Activated CD8-positive, alpha-beta memory T cell treated with anti-CD3 and anti-CD28 coated beads, Interleukin-2, amount 50 U/mL, for 48 hours (primary cell): Measurements from ENCODE around the gene MRFAP1.
"Not testable (repeated sequence)": the region's sequence is repeated elsewhere in the genome, so short reads cannot be mapped to it uniquely, and the experiment has no call there.

Source experiments
- DNase-seq: peaks from one replicate; pipeline ENCODE4 v3.0.0-alpha.2; 2020

The MRFAP1 gene

DNA sequence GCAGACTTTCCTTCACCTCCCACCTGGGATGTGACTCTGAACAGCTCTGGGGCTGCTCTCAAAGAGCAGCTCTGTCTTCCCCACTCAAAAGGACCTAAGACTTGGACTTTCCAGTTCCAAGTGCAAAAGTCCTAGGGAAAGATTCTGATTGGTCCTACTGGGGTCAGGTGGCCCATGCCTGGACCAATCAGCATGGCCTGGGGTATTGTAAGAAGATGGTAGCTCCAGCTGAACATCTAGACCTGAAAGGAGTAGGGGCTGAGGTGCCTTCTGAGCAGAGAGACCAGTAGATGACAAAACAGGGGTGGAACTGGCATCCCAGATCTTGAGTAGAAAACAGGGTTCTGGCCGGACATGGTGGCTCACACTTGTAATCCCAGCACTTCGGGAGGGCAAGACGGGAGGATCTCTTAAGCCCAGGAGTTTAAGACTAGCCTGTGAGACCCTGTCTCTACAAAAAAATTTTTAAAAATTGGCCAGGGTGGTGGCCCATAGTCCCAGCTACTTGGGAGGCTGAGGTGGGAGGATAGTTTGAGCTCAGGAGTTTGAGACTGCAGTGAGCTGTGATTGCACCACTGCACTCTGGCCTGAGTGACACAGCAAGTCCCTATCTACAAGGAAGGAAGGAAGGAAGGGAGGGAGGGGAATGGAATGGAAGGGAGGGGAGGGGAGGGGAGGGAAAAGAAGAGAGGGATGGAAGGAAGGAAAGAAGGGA is 27.4 kb upstream of the MRFAP1 start:
- no peak for DNase-seq

DNA sequence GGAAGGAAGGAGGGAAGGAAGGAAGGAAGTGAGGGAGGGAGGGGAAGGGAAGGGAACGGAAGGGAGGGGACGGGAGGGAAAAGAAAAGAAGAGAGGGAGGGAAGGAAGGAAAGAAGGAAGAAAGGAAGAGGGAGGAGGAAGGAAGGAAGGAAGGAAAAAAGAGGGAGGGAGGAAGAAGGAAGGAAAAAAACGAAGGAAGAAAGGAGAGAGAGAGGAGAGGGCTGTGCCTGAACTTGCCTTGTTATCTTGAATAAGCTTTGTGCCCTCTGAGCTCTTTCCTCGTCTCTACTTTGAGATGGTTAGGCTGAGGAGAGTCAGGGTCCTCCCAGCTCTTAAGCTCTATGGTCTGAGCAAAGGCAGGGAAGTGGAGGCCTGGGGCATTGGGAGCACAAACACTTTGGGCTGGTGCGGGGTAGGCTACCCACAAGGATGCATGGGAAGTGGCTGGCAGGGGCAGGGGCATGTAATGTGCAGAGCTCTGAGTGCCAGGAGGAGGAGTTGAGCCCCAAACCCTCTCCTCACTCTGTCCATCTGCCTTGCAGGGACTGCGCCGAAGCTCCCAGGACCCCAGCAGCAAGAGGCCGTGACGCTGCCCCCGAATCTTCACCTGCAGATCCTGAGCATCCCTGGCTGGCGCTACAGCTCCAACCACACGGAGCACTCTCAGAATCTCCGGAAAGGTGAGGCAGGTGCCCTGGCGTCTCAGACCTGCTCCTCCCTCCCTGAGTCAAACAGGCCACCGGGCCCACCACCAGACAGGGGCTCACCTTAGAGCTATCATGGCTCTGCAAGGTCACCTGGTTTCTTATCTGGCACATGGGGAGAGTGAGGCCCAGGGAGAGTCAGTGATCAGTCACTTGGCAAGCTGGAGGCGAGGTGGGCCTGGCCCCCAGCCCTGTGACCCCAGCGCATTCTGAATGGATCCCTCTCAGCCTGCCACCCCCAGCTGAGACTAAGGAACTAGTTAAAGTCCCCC is 26.5 kb upstream of the MRFAP1 start:
- DNase-seq = no peak

DNA sequence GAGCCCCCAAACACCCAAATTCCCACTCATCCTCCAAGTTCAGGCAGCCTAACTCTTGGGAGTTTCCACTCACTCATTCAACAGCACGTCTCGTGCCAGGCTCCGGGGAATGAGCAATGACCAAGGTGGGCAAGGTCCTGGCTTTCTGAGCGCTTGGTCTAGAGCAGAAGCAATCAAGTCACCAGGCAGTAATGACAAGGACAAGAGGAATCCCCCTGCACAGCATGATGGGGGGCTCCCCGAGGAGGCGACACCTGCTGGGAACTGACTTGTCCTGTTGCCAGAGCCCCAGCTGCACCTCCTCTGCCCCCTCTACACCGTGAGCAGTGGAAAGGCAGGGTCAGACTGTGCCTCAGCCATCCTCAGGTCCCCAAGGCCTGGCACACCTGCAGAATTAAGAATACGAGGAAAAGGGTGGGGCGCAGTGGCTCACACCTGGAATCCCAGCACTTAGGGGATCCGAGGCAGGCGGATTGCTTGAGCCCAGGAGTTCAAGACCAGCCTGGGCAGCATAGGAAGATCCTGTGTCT is 25.7 kb upstream of the MRFAP1 start:
- no peak for DNase-seq

DNA sequence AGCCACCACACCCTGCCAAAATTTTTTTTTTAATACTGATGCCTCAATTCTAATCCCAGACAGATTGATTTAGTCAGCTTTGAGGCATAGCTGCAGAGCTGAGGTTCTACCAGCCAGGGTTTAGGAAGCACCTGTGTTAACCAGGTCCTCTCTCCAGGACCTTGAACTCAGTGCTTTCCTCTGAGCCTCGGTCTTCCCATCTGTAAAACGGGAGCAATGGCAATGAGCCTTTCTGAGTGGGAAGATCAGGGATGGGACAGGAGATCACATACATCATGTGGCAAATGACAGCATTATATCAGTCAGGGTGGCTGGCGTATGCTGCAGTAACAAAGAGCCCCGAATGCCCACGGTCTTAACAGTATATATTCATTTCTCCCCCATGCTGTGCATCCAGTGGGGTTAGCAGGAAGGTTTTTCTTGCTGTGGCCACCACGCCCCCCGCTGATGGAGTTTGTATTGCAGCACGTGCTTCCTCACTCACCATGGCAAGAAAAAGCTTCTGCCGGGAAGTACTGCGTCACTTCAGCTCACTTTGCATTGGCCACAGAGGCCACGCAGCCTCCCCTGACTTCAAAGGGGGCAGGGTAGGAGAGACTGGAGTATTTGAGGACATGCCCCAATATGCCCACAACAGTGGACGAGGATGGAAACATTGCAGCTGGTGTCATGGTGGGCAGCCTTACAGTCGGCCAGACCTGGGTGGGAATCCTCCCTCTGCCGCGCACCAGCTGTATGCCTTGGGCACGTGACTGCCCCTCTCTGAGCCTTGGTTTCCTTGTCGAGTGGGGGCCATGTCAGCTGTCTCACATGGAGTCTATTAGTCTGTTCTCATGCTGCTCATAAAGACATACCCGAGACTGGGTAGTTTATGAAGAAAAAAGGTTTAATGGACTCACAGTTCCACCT is 24.1 kb upstream of the MRFAP1 start:
- no peak for DNase-seq

DNA sequence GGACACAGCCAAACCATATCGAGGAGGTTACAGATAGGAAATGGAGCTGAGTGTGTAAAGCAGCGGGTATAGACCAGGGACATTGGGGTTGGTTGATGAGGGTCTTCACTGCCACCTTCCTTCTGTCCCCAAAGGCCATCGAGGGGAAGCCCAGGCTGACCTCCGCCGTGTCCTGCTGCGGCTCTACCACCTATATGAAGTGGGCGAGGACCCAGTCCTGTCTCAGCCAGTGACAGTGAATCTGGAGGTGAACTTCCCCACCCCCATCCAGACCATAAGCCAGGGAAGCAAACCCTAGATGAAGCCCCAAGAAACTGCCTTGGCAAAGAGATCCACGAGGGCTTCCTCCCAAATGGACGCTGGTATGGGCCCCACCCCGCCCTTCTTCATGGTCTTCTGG is 23.2 kb upstream of the MRFAP1 start:
- DNase-seq = no peak

DNA sequence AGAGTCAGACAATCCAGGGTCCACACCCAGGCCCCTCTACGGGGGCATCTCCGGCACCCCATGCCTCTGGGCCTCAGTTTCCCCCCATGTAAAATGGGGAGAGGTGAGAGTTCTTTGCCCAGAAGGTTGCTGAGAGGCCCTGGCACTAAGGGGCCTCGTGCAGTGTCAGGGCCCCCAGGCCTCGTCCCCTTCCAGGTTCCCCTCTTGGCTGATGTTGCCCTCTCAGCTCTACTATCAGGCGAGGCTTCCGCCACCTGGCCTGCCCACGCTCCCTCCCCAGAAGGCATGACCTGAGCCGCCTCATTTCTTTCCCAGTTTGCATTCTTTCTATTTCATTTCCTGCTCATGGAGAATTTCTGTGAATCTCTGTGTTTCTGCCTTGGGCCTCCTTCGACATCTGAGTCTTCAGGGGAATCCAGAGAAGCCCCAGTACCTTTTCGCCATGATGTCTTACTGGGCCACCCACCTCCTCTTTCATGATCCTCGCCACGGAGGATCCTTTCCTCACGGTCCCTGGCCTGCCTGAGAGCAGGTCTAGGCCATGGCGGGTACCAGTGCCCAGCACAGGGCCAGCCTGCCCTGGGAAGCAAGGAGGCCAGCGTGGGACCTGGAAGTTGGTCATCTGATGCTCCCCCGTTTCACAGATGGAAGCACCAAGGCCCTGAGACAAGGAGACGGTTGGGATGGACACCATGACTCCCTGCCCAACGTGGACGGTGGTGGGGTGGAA is 21.9 kb upstream of the MRFAP1 start:
- no peak for DNase-seq

DNA sequence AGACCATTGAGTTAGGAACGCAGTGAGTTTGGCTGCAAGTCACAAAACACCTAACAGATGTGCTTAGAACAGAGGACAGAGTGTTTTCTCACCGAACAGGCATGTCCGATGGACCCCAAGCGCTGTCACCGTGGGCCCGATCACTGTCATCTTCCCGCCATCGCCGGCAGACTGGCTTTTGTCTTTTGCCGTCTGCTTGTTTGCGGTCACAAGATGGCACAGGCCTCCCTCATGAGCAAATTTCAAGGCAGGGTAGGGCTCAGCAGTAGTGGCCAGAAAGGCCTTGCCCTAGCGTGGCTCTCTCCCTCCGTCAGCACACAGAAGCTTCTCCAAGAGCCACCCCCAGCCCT is 21.4 kb upstream of the MRFAP1 start:
- no peak for DNase-seq

DNA sequence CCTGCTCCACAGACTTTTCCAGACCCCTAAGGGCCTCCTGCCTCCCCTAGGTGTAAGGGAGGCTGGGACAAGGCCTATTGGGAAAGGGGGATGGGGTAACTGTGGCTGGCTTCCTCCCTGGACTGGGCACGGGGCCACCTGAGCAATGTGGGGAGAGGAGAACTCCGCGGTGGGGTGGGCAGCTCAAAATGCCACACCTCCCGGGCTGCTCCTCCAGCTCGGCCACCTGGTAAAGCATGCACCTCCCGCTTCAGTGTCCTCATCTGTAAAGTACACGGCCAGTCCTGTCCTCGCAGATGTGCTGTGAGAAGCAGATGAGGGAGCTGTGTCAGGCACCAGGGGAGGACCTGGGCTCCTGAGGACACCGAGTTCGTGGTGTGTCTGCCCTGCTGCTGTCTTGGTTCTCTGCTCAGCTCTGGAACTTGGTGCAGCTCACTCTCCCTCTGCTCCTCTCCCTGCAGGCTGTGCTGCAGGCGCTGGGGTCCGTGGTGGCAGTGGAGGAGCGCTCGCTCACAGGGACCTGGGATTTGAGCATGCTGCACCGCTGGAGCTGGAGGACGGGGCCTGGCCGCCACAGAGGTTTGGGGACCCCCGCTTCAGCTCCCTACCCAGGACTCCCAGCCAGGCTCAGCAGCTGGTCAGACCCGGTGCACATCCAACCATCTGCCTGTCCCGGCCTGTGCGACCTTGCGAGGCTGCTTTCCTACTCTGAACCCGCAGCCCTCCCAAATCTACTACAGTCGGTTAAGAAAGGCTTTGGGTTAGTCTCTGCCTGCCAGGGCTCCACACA is 20.8 kb upstream of the MRFAP1 start:
- no peak for DNase-seq

DNA sequence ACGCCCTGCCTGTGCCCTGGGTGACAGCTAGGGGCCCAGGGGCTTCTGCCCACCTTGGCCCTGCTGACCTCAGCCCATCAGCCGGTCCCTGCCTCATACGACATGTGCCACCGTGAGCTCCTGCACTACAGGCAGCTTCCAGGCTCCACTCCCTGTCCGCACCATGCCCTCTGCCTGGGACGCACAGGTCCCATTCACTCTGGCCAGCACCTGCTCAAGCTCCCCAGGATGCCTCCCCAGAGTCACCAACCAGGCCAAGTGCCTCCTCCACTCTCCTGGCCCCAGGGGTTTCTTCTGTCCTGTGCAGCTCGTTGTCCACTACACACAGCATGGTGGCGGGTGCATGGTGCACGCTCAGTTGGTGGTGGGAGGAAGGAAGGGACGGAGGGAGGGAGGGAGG is 20.2 kb upstream of the MRFAP1 start:
- DNase-seq = no peak

DNA sequence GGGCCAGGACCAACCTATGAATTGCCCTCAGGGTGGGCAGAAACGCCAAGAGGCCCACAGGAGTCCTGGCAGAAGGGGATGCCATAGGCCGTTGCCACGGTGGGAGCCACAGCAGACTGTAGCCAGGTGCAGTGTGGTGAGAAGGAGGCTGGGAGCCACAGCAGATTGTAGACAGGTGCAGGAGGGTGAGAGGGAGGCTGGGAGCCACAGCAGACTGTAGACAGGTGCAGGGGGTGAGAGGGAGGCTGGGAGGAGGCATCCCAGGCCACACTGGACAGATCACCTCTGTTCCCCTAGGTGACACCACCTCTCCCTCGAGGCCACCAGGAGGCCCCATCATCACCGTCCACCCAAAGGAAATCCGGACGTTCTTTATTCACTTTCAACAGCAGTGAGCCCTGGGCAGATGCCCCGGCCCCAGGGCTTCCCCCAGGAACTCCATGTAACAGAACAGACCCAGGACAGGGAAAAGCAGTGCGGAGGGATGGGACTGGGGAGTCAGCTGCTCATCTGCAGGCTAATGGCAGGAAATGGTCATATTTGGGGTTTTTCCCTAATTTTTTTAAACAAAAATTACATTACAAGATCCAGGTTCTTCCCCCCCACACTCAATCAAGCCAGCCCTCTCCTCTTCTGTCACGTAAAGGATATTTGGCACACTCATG is 19.5 kb upstream of the MRFAP1 start:
- no peak for DNase-seq

DNA sequence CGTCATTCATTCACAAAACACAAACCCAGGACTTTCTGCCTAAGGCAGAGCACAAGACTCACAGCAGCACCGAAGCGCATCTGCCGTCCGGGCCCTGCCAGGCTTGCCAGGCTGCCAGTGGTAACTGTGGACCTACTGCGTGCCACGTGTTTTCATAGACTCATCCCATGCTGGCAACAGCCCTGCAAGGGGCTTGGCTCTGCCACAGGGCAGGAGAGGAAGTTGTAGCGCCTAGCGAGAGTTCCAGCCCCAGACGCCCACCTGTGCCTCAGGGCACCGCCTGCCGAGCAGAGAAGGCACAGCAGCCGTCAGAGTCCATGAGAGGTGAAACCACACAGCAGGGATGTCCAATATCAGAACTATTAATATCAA is 18.9 kb upstream of the MRFAP1 start:
- DNase-seq = no peak

DNA sequence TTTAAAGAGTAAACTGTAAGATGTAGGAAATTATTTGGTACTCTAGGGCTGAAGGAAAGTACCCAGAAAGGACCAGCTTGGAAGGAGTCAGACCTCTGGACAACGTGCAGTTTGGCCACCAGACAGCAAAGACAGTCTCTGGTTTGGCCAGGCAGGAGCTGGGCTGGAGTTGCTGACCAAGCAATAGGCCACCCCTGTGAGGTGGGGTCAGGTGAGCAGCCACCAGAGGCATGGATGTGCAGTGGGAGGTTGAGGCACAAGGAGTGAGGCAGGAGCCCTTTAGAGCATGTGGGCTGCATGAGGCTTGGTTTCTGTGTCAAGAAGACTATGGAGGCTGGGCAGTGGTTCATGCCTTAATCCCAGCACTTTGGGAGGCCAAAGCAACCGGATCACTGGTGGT is 17.7 kb upstream of the MRFAP1 start:
- DNase-seq = no peak

DNA sequence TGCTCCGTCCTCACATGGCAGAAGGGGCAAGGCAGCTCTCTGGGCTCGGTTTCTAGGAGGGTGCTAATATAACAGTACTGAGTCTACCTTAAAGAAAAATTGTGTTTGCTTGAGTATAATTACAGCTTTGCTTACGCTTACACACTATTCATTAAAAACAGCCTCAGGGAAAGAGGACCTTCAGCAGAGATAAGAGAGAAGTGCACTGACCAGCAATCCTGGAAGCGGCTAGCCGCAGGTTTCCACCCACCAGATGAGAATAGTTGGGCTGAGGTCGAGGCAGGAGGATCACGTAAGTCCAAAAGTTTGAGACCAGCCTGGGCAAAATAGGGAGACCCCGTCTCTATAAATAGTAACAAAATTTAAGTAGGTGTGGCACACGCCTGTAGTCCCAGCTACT is 15.2 kb upstream of the MRFAP1 start:
- no peak for DNase-seq

DNA sequence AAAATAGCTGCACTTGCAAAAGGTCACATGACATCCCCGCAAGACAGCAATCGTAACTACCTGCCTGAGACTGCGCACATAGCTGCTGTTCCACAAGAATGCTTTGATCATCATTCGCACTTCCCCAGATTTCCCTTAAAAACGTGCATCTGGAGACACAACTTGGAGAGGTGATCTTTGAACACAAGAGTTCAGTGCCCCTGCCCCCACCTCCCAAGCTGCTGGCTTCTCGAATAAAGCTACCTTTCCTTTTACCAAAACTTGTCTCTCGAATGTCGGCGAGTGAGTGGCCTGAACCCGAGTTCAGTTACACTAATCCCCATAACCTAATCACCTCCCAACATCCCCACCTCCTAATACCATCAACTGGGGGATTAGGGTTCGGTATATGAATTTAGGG is 14.4 kb upstream of the MRFAP1 start:
- no peak for DNase-seq

DNA sequence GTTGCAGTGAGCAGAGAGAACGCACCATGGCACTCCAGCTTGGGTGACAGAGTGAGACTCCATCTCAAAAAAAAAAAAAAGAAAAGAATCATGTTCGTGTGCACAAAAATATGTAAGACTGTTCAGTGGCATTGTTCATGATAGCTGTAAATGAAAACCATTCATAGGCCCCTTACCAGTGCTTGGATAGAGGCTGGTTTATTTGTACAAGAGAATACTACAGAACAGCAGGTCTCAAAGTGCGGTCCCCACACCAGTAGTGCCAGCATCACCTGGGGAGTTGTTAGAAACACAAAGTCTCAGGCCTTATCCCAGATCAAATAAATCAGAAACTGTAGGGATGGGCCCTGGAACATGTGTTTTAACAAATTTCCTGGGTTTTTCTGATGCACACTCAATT is 12.7 kb upstream of the MRFAP1 start:
- DNase-seq = no peak

DNA sequence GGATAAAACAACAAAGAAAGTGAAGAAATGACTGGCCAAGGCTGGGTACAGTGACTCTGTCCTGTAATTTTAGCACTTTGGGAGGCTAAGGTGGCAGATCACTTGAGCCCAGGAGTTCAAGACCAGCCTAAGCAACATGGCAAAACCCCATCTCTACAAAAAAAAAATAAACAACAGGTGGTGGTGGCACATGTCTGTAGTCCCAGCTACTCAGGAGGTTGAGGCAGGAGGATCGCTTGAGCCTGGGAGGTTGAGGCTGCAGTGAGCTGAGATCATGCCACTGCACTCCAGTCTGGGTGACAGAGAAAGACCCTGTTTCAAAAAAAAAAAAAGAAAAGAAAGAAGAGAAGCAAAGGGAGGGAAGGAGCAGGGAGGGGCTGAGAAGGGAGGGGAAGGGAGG is 12.0 kb upstream of the MRFAP1 start:
- not testable (repeated sequence) for DNase-seq

DNA sequence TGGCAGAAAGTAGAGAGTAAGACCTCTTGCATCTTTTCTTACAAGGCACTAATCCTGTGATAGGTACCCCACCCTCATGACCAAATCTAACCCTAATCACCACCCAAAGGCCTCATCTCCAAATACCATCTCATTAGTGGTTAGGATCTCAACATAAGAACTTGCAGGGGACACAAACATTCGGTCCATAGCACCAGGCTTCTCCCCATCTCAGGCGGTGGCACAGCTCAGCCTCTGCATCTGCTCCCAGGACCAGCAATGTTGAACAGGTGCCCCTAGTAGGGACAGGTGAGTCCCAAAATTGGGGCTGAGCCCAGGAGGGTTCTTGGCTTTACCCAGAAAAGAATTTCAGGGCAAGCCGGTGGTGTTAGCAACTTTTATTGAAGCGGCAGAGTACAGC is 8.4 kb upstream of the MRFAP1 start:
- no peak for DNase-seq

DNA sequence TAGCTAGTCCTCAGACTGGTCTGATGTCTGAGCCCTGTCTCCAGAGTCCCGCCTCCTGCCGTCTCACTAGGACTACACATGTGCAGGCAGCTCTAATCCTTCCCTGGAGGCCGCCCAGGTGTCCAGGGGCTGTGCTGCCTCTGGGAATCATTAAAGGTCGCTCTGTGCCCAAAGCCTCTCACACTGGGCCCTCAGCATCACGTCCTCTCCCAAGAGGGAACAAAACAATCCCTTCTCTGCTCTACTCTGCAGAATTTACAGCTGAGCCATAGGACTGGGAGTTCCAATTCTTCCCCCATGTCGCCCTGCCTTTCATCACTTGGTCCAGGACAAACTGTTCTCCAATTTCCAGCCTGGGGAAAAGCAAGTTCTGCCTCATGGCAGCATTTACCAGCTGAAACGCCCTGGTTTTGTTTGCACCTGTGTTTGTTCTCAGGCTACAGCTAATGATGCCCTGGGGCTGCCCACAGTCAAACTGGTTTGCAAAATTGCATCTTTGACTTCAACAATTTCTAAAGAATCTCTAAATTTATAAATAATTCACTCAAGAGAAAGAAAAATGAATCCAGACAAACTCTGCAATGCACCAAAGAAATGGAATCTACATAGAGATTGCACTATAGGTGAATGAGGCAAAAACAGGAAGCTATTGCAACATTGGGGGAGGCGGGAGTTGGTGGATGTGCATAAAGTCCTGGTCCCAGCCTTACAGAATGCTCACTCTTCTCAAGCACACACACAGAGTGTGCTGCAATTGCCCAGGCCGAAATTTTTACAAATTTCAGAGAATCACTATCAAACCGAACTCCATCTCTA is 7.2 kb upstream of the MRFAP1 start:
- DNase-seq = no peak

DNA sequence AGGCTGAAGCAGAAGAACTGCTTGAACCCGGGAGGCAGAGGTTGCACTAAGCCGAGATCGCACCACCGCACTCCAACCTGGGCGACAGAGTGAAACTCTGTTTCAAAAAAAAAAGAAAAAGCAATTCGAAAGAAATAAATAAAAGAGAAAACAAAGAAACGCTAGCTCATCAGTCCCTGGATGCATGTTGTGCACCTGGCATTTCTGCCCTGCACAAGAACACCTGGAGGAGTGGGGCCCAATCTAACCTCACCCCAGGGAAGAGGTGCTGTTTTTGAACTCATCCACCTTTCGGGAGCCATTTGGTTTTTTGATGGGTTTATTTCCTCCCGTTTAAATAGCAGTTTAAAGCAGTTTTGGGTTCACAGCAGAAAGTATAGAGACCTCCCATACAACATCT is 5.7 kb upstream of the MRFAP1 start:
- DNase-seq = no peak

DNA sequence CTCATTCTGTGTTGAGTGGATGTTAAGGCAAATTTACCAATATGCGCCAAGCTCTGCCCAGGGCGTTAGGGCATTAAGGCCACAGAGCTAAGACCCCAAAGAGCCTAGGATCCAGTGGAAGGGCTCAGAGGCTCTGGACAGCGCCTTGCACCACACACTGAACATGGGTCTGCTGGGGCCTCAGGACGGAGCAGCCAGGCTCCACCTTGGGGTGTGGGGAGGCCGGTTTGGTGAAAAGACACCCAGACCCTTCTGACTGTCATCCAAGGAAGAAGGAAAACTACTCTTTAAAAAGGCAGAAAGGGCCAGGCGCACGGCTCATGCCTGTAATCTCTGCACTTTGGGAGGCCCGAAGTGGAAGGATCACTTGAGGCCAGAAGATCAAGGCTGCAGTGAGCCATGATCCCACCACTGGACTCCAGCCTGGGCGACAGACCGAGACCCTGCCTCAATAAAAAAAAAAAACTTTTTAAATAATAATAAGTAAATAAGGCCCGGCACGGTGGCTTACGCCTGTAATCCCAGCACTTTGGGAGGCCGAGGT is 1.3 kb upstream of the MRFAP1 start:
- DNase-seq = no peak
